ENCODE data around the gene PSMG4.

PSMG4 gene

GRCh38 chr6:3230256-3230882, 28.4 kb upstream of the PSMG4 start:
- Histone ChIP-seq H3K27me3 (replicated peaks; ENCODE audit: insufficient read depth, low read length) (peaks cover 39% of the 10 kb centered on the region), H3K79me2 (ENCODE audit: low read length) (no peaks in the 10 kb centered on the region), H3K36me3 (replicated peaks; ENCODE audit: insufficient read depth, low read length) (no peaks in the 10 kb centered on the region), H3K9ac (ENCODE audit: low read length) (no peak overlapping the region), H3K27ac (ENCODE audit: low read length) (no peak overlapping the region), H3K9me2 (replicated peaks; ENCODE audit: insufficient read depth, low read length) (no peaks in the 10 kb centered on the region), H3F3A (ENCODE audit: insufficient read depth, low read length) (0 out of 2 replicates have a peak, but pooled peaks cover 5% of the 10 kb centered on the region), H2AFZ (ENCODE audit: low read length) (no peak overlapping the region), H3K9me3 (replicated peaks; ENCODE audit: insufficient read depth, low read length) (no peaks in the 10 kb centered on the region), H4K20me1 (ENCODE audit: insufficient read depth, low read length) (no peaks in the 10 kb centered on the region), H3K4me3 (ENCODE audit: low read length) (no peak overlapping the region), H3K4me1 (ENCODE audit: low read length) (peaks cover 18% of the 10 kb centered on the region), H3K4me2 (ENCODE audit: low read depth, low read length) (no peak overlapping the region)
- DNase-seq, result no peak
- TF ChIP-seq EZH2 (optimal IDR thresholded peaks at IDR 0.05; ENCODE audit: low read depth, low read length) (no peak), EZH2phosphoT487 (IDR thresholded peaks at IDR 0.05; ENCODE audit: low read length) (no peak), CTCF (IDR thresholded peaks at IDR 0.05; ENCODE audit: low read length) (no peak)

- Histone ChIP-seq H3K4me2 (ENCODE audit: low read depth, low read length) (no peak overlapping the region), H3K4me1 (ENCODE audit: low read length) (peaks cover 18% of the 10 kb centered on the region), H4K20me1 (ENCODE audit: insufficient read depth, low read length) (no peaks in the 10 kb centered on the region), H3K79me2 (ENCODE audit: low read length) (no peaks in the 10 kb centered on the region), H3K4me3 (ENCODE audit: low read length) (no peak overlapping the region), H3K9me2 (replicated peaks; ENCODE audit: insufficient read depth, low read length) (no peaks in the 10 kb centered on the region), H2AFZ (ENCODE audit: low read length) (no peak overlapping the region), H3K27me3 (replicated peaks; ENCODE audit: insufficient read depth, low read length) (peaks cover 39% of the 10 kb centered on the region), H3K9ac (ENCODE audit: low read length) (no peak overlapping the region), H3F3A (ENCODE audit: insufficient read depth, low read length) (0 out of 2 replicates have a peak, but pooled peaks cover 5% of the 10 kb centered on the region), H3K27ac (ENCODE audit: low read length) (no peak overlapping the region), H3K36me3 (replicated peaks; ENCODE audit: insufficient read depth, low read length) (no peaks in the 10 kb centered on the region), H3K9me3 (replicated peaks; ENCODE audit: insufficient read depth, low read length) (no peaks in the 10 kb centered on the region)
- TF ChIP-seq EZH2phosphoT487 (IDR thresholded peaks at IDR 0.05; ENCODE audit: low read length) (no peak), CTCF (IDR thresholded peaks at IDR 0.05; ENCODE audit: low read length) (no peak), EZH2 (optimal IDR thresholded peaks at IDR 0.05; ENCODE audit: low read depth, low read length) (no peak)
- DNase-seq, result no peak
Measured at GRCh38 chr6:3230900-3231246, 27.9 kb upstream of the PSMG4 start.

- H4K20me1 ChIP-seq (ENCODE audit: insufficient read depth, low read length), result no peaks in the 10 kb centered on the region
- no peak overlapping the region for H3K27ac ChIP-seq (ENCODE audit: low read length)
- no peak overlapping the region for H2AFZ ChIP-seq (ENCODE audit: low read length)
- no peak for TF ChIP-seq CTCF (IDR thresholded peaks at IDR 0.05; ENCODE audit: low read length)
- no peaks in the 10 kb centered on the region for H3K9me2 ChIP-seq (replicated peaks; ENCODE audit: insufficient read depth, low read length)
- no peak overlapping the region for H3K4me3 ChIP-seq (ENCODE audit: low read length)
- no peak overlapping the region for H3K4me2 ChIP-seq (ENCODE audit: low read depth, low read length)
- no peaks in the 10 kb centered on the region for H3K36me3 ChIP-seq (replicated peaks; ENCODE audit: insufficient read depth, low read length)
- H3K27me3 ChIP-seq (replicated peaks; ENCODE audit: insufficient read depth, low read length), result peaks cover 39% of the 10 kb centered on the region
- no peak overlapping the region for H3K9ac ChIP-seq (ENCODE audit: low read length)
- H3K4me1 ChIP-seq (ENCODE audit: low read length), result peaks cover 17% of the 10 kb centered on the region
- H3F3A ChIP-seq (ENCODE audit: insufficient read depth, low read length), result 0 out of 2 replicates have a peak, but pooled peaks cover 5% of the 10 kb centered on the region
- no peak for DNase-seq
- no peaks in the 10 kb centered on the region for H3K9me3 ChIP-seq (replicated peaks; ENCODE audit: insufficient read depth, low read length)
- no peaks in the 10 kb centered on the region for H3K79me2 ChIP-seq (ENCODE audit: low read length)
Measured at GRCh38 chr6:3231247-3232016, 27.3 kb upstream of the PSMG4 start.

Measured in MM.1S (cell line).